ENCODE measurements around the gene SHC4. TPM values are rescaled to one million over a fixed set of nuclear protein-coding genes. Genes with fewer than 3 reads are reported as not detected.

Gene SHC4
- total and polyA plus RNA-seq, 9 of the 15 experiments (the other 6 are each of a cell fraction or from before 2014, with no cell fraction given) = 0.43 to 1.2 (median 0.67) TPM

DNA sequence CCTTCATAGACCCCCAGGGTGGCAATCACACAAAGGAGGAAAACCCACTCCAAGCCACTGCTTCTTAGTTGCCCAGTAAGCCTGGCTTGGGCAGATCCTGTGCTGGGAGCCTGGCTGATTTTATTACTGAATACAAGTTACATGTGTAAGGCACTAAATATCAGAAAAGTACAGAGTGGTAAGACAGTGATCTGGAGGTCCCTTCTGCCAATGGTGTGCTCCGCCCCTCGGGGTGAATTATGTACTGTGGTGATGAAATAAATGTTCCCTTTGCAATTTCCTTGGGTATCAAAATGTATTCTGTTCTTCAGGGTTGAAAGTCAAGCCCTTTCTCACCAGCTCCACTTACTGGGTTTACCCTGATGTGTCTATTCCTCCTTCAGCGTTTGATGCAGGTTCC lies 47.0 kb downstream of the SHC4 start:
- H3K36me3 ChIP-seq (ENCODE audit: control insufficient read depth, insufficient read depth, low read length) = no peaks in the 10 kb centered on the region
- in situ Hi-C loops (cut with MboI) = no loop called here
- 15% methylated on average over 3 of the region's 3 CpGs for WGBS (ENCODE audit: insufficient coverage, low coverage, missing lambda C conversion rate)
- H3K4me2 ChIP-seq (ENCODE audit: insufficient read depth, low read length) = no peak overlapping the region
- FAIRE-seq = no peak
- H4K20me1 ChIP-seq (replicated peaks; ENCODE audit: control insufficient read depth, insufficient read depth, low read length) = no peaks in the 10 kb centered on the region
- no peak overlapping the region for H3K4me3 ChIP-seq
- H2AFZ ChIP-seq (ENCODE audit: low read depth, low read length) = no peak overlapping the region
- no peak for DNase-seq (ENCODE audit: extremely low read depth in 1 of 4, low spot score in 3 of 4)
- POLR2A ChIA-PET = interaction anchor here (0.6 kb wide), 1 partner anchor 9 kb away, joined by 3 read pairs; no protein-coding TSS in a partner anchor
- H3K9ac ChIP-seq (ENCODE audit: insufficient read depth in 1 of 2, low read depth in 2 of 2, low read length in 2 of 2) = no peak overlapping the region
- H3K27me3 ChIP-seq (ENCODE audit: control insufficient read depth in 2 of 2, insufficient read depth in 2 of 2, low read length in 2 of 2) = no peaks in the 10 kb centered on the region
- peak; percentile 33; the same call in 1 of the 3 replicates for ATAC-seq
- no peaks in the 10 kb centered on the region for H3K9me1 ChIP-seq (ENCODE audit: control insufficient read depth, insufficient read depth, low read length)
- BruUV-seq (replicated peaks) = no TSS peak
- no peak overlapping the region for H3K27ac ChIP-seq (ENCODE audit: extremely low read depth, low read depth, low read length)
- peaks cover 5 to 9% of the 10 kb centered on the region in 2 experiments; a peak in 2 of 5 replicates for H3K4me1 ChIP-seq (replicated peaks in 1 of 2; ENCODE audit: control insufficient read depth in 2 of 2, insufficient read depth in 2 of 2, low read length in 2 of 2)
- TF ChIP-seq ZNF133 (CRISPR knock-in tag; IDR thresholded peaks at IDR 0.05) (no peak), SP1 (CRISPR knock-in tag; IDR thresholded peaks at IDR 0.05) (no peak), ZNF778 (CRISPR knock-in tag; IDR thresholded peaks at IDR 0.05) (no peak), SAFB2 (IDR thresholded peaks at IDR 0.05; ENCODE audit: borderline replicate concordance, low read depth, low read length, severe bottlenecking) (no peak), NEUROD1 (IDR thresholded peaks at IDR 0.05; ENCODE audit: borderline replicate concordance, low read depth, low read length, partially characterized antibody) (no peak)
- intact Hi-C loops (cut with micrococcal nuclease) = no loop called here
- CTCF ChIA-PET (ENCODE audit: low intra/inter-chr PET ratio) = no interaction called here
- H3K9me3 ChIP-seq (replicated peaks; ENCODE audit: control insufficient read depth, insufficient read depth, low read depth, low read length) = no peaks in the 10 kb centered on the region
- no peaks in the 10 kb centered on the region for H3K79me2 ChIP-seq (ENCODE audit: control insufficient read depth, insufficient read depth, low read length)

GRCh38 chr15:48915861-48916260 lies 47.9 kb downstream of the SHC4 start:
- no peaks in the 10 kb centered on the region for H4K20me1 ChIP-seq (replicated peaks; ENCODE audit: control insufficient read depth, insufficient read depth, low read length)
- no peak for ATAC-seq
- peaks cover 5 to 9% of the 10 kb centered on the region in 2 experiments; a peak in 2 of 5 replicates for H3K4me1 ChIP-seq (replicated peaks in 1 of 2; ENCODE audit: control insufficient read depth in 2 of 2, insufficient read depth in 2 of 2, low read length in 2 of 2)
- H3K27ac ChIP-seq (ENCODE audit: extremely low read depth, low read depth, low read length) = no peak overlapping the region
- POLR2A ChIA-PET = interaction anchor here (1.0 kb wide), 1 partner anchor 11 kb away, joined by 3 read pairs; no protein-coding TSS in a partner anchor
- H3K9me1 ChIP-seq (ENCODE audit: control insufficient read depth, insufficient read depth, low read length) = no peaks in the 10 kb centered on the region
- CTCF ChIA-PET (ENCODE audit: low intra/inter-chr PET ratio) = no interaction called here
- no TSS peak for BruUV-seq (replicated peaks)
- no peaks in the 10 kb centered on the region for H3K9me3 ChIP-seq (replicated peaks; ENCODE audit: control insufficient read depth, insufficient read depth, low read depth, low read length)
- in situ Hi-C loops (cut with MboI) = no loop called here
- FAIRE-seq = no peak
- 50% methylated on average over 3 of the region's 3 CpGs for WGBS (ENCODE audit: insufficient coverage, low coverage, missing lambda C conversion rate)
- H3K36me3 ChIP-seq (ENCODE audit: control insufficient read depth, insufficient read depth, low read length) = no peaks in the 10 kb centered on the region
- H2AFZ ChIP-seq (ENCODE audit: low read depth, low read length) = no peak overlapping the region
- no peaks in the 10 kb centered on the region for H3K79me2 ChIP-seq (ENCODE audit: control insufficient read depth, insufficient read depth, low read length)
- H3K4me3 ChIP-seq = no peak overlapping the region
- DNase-seq (ENCODE audit: extremely low read depth in 1 of 4, low spot score in 3 of 4) = no peak
- H3K27me3 ChIP-seq (ENCODE audit: control insufficient read depth in 2 of 2, insufficient read depth in 2 of 2, low read length in 2 of 2) = no peaks in the 10 kb centered on the region
- H3K4me2 ChIP-seq (ENCODE audit: insufficient read depth, low read length) = no peak overlapping the region
- no peak overlapping the region for H3K9ac ChIP-seq (ENCODE audit: insufficient read depth in 1 of 2, low read depth in 2 of 2, low read length in 2 of 2)
- intact Hi-C loops (cut with micrococcal nuclease) = no loop called here
- no peak for TF ChIP-seq SMAD3 (CRISPR knock-in tag; conservative IDR thresholded peaks at IDR 0.05)
- TF ChIP-seq RBM25 (IDR thresholded peaks at IDR 0.05; ENCODE audit: low read depth, low read length, severe bottlenecking) = no peak
- no peak for TF ChIP-seq TAF1 (IDR thresholded peaks at IDR 0.05; ENCODE audit: control insufficient read depth, extremely low read depth, insufficient read depth, low read length, severe bottlenecking)
- TF ChIP-seq ILK (tag; IDR thresholded peaks at IDR 0.05; ENCODE audit: borderline replicate concordance, low read depth) = no peak
- TF ChIP-seq RBFOX2 (IDR thresholded peaks at IDR 0.05; ENCODE audit: low read depth, low read length) = no peak
- no peak for TF ChIP-seq HBP1 (CRISPR knock-in tag; IDR thresholded peaks at IDR 0.05)
- TF ChIP-seq ZNF354B (CRISPR knock-in tag; IDR thresholded peaks at IDR 0.05) = no peak
- no peak for TF ChIP-seq ARID2 (IDR thresholded peaks at IDR 0.05)
- no peak for TF ChIP-seq IRF2 (CRISPR knock-in tag; IDR thresholded peaks at IDR 0.05)
- no peak for TF ChIP-seq TAF7 (tag; IDR thresholded peaks at IDR 0.05)
- no peak for TF ChIP-seq TRIM28 (IDR thresholded peaks at IDR 0.05)
- TF ChIP-seq PTRF (tag; IDR thresholded peaks at IDR 0.05) = no peak
- no peak for TF ChIP-seq ZFX (CRISPR knock-in tag; IDR thresholded peaks at IDR 0.05)

Measured in K562 (cell line).